Esophagus muscularis mucosa (tissue), 4 donors: ENCODE measurements around the gene DLX3. TPM values are rescaled to one million over a fixed set of nuclear protein-coding genes. Genes with fewer than 3 reads are reported as not detected.

Experiments
- DNase-seq: peaks from one replicate; pipeline ENCODE4 v3.0.0-alpha.2; 2017; ENCODE audit errors: extremely low spot score
- H3K27ac ChIP-seq, 4 donors: fragments of 200-600 bp; sonication (generic); replicated peaks in 1 of 4; 1 replicate in 3 of 4; 2 replicates in 1 of 4; pipeline ENCODE4 v1.5.1; 2016 to 2019; ENCODE audit warnings: mild to moderate bottlenecking in 1 of 4
- H3K27me3 ChIP-seq, 4 donors: fragments of 200-600 bp; sonication (generic); one replicate each; pipeline versions ENCODE4 v1.5.1 to v1.6.0; 2016 to 2019
- H3K36me3 ChIP-seq, 4 donors: fragments of 200-600 bp; sonication (generic); one replicate each; pipeline ENCODE4 v1.5.1; 2016 to 2019
- H3K4me1 ChIP-seq, 4 donors: fragments of 200-600 bp; sonication (generic); one replicate each; pipeline ENCODE4 v1.5.1; 2016 to 2019
- H3K4me3 ChIP-seq, 4 donors: fragments of 200-600 bp; sonication (generic); 1 replicate in 2 of 4; 2 replicates in 2 of 4; pipeline ENCODE4 v1.5.1; 2016 to 2019; ENCODE audit warnings: mild to moderate bottlenecking in 4 of 4, moderate library complexity in 1 of 4
- H3K9me3 ChIP-seq, 4 donors: fragments of 200-600 bp; sonication (generic); 1 replicate in 3 of 4; 2 replicates in 1 of 4; pipeline ENCODE4 v1.5.1; 2016 to 2019
- CTCF ChIP-seq, 3 experiments: fragments of 200-600 bp in 2 of 3; fragments of 450-650 bp in 1 of 3; sonication (generic) in 2 of 3; IDR thresholded peaks; one replicate each; pipeline ENCODE4 v1.5.1; 2017 to 2019; ENCODE audit warnings: antibody characterized with exemption in 3 of 3, mild to moderate bottlenecking in 2 of 3, moderate library complexity in 1 of 3
- EP300 ChIP-seq: sonication (generic); formaldehyde crosslinking; IDR thresholded peaks from one replicate; pipeline ENCODE4 v1.6.1; 2017; ENCODE audit warnings: antibody characterized with exemption
- POLR2A ChIP-seq: fragments of 450-650 bp; IDR thresholded peaks from one replicate; pipeline ENCODE4 v1.6.1; 2017; ENCODE audit warnings: antibody characterized with exemption, moderate library complexity, mild to moderate bottlenecking, low read depth
- POLR2AphosphoS5 ChIP-seq, 2 donors: sonication (generic); formaldehyde crosslinking; IDR thresholded peaks; one replicate each; pipeline ENCODE4 v1.6.1; 2017; ENCODE audit warnings: antibody characterized with exemption in 2 of 2
- WGBS: methylation state at CpG from one replicate; pipeline ENCODE4 v1.1.5; 2018; 5-methylcytosine and 5-hydroxymethylcytosine counted together
- intact Hi-C: fragments of 100-400 bp; cut with DNase I; formaldehyde crosslinking; loops from one replicate; pipeline ENCODE4 v1.15.1; 2023
- total RNA-seq, 4 donors: library from RNA; depleted of rRNA; stranded (reverse); fragments of >200 nt; gene quantifications; one replicate each; pipeline versions ENCODE4 v1.1.0 to v1.2.1, GENCODE V29; 2016

DLX3 gene
- total RNA-seq, 4 donors from 2014 or later = 0.32 TPM; not detected in 3

- Histone ChIP-seq H3K4me1 (peaks cover 34 to 54% (median 41%) of the 10 kb centered on the region in 4 donors), H3K36me3 (no peaks in the 10 kb centered on the region), H3K27me3 (peaks cover 2 to 99% (median 51%) of the 10 kb centered on the region in 4 donors), H3K9me3 (no peaks in the 10 kb centered on the region), H3K4me3 (peak overlapping the region in 3 of 4 donors; percentile 44 to 49 (median 45)), H3K27ac (no peak overlapping the region)
- WGBS = 38% methylated on average over 6 of the region's 6 CpGs
- no peak for DNase-seq
- intact Hi-C loops = loop anchor here (2.0 to 10.0 kb wide), 3 partner anchors 44 to 422 kb away; partner anchors contain the start of gene NXPH3
- no peak for TF ChIP-seq CTCF (IDR thresholded peaks at IDR 0.05)
- TF ChIP-seq POLR2A = no peak
- no peak for TF ChIP-seq POLR2AphosphoS5 (IDR thresholded peaks at IDR 0.05)
- no peak for TF ChIP-seq EP300
Observed at GRCh38 chr17:49997301-49997650, 2.3 kb upstream of the DLX3 start.

GRCh38 chr17:49996495-49997300 lies 1.7 kb upstream of the DLX3 start:
- Histone ChIP-seq H3K27me3 (peaks cover 2 to 99% (median 52%) of the 10 kb centered on the region in 4 donors), H3K27ac (no peak overlapping the region), H3K36me3 (no peaks in the 10 kb centered on the region), H3K9me3 (no peaks in the 10 kb centered on the region), H3K4me1 (peaks cover 34 to 54% (median 41%) of the 10 kb centered on the region in 4 donors), H3K4me3 (peak overlapping the region; percentile 44 to 61 (median 47))
- intact Hi-C loops = loop anchor here (2.0 to 10.0 kb wide), 3 partner anchors 44 to 422 kb away; partner anchors contain the start of gene NXPH3
- peak; percentile 96 to 100 (median 99) for TF ChIP-seq CTCF (IDR thresholded peaks at IDR 0.05)
- peak in 1 of 2 donors; percentile 15 for TF ChIP-seq POLR2AphosphoS5 (IDR thresholded peaks at IDR 0.05)
- TF ChIP-seq POLR2A = no peak
- no peak for TF ChIP-seq EP300
- DNase-seq = no peak
- 0% methylated on average over 17 of the region's 58 CpGs for WGBS

- no peak overlapping the region for H3K4me3 ChIP-seq
- peaks cover 34 to 54% (median 41%) of the 10 kb centered on the region in 4 donors for H3K4me1 ChIP-seq
- DNase-seq = no peak
- 41% methylated on average over 7 of the region's 7 CpGs for WGBS
- intact Hi-C loops = loop anchor here (2.0 to 10.0 kb wide), 3 partner anchors 43 to 421 kb away; partner anchors contain the start of gene NXPH3
- H3K9me3 ChIP-seq = no peaks in the 10 kb centered on the region
- no peaks in the 10 kb centered on the region for H3K36me3 ChIP-seq
- H3K27ac ChIP-seq = no peak overlapping the region
- TF ChIP-seq POLR2A = no peak
- TF ChIP-seq POLR2AphosphoS5 (IDR thresholded peaks at IDR 0.05) = no peak
- no peak for TF ChIP-seq EP300
- no peak for TF ChIP-seq CTCF (IDR thresholded peaks at IDR 0.05)
- H3K27me3 ChIP-seq = peaks cover 2 to 99% (median 51%) of the 10 kb centered on the region in 4 donors
Observed at GRCh38 chr17:49996121-49996494, 1.1 kb upstream of the DLX3 start.

- Histone ChIP-seq H3K27ac (peak overlapping the region in 1 of 4 donors; percentile 60), H3K27me3 (peaks cover 2 to 99% (median 51%) of the 10 kb centered on the region in 4 donors), H3K4me3 (peak overlapping the region; percentile 49 to 67 (median 58)), H3K4me1 (peaks cover 34 to 54% (median 41%) of the 10 kb centered on the region in 4 donors), H3K9me3 (no peaks in the 10 kb centered on the region), H3K36me3 (no peaks in the 10 kb centered on the region)
- TF ChIP-seq CTCF (IDR thresholded peaks at IDR 0.05) = peak in 1 of 3 experiments; percentile 8
- no peak for TF ChIP-seq POLR2AphosphoS5 (IDR thresholded peaks at IDR 0.05)
- intact Hi-C loops = loop anchor here (10.0 kb wide), 1 partner anchor 420 kb away; the partner anchor contains the start of gene NXPH3
- DNase-seq = no peak
- WGBS = 9% methylated on average over 38 of the region's 50 CpGs
Observed at GRCh38 chr17:49994085-49995054, 654 bp downstream of the DLX3 start.
